ENCODE measurements around the gene UMODL1.

DNA sequence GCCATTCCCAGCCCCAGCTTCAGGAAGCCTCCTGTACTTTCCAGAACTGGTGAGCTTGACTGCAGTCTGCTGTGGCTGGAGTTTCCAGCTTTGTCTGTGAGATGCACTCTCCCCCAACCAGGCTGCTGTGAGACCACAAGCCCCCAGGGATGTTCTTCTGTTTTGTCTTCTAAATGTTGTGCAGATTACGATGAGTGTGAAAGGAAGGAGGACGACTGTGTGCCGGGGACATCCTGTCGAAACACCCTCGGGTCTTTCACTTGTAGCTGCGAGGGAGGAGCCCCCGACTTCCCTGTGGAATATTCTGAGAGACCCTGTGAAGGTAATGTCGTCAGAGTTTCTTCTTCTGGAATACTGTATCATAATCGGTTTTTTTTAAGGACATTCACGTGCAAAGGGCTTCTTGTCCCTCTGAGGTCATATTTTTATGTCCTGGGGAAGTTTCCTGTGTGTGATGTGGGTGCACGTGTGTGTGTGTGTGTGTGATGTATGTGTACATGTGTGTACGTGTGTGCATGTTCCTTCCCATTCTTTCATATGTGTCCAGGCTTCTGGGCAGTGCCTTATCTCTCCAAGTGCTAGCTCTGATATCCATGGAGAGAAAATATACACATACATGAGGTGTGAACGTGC lies 49.9 kb downstream of the UMODL1 start:
- TF ChIP-seq POLR2A (IDR thresholded peaks at IDR 0.05; ENCODE audit: low read length) (no peak), GATA1 (IDR thresholded peaks at IDR 0.05; ENCODE audit: low read depth, low read length) (no peak)

Data from erythroblast (primary cell).